NCI-H1417 treated with DMSO at 0.1 percent for 48 hours (cell line): ENCODE measurements around the gene FOLR2.
"Not testable (repeated sequence)": the region's sequence is repeated elsewhere in the genome, so short reads cannot be mapped to it uniquely, and the experiment has no call there.

Experiments used
- DNase-seq: peaks from one replicate; lab custom pipeline; 2025; lab: John Stamatoyannopoulos, UW

FOLR2 gene

GRCh38 chr11:72206794-72207193 lies 9.8 kb upstream of the FOLR2 start:
- DNase-seq: not testable (repeated sequence)

- DNase-seq: no peak
Measured at GRCh38 chr11:72208281-72208680, 8.3 kb upstream of the FOLR2 start.

- no peak for DNase-seq
Measured at GRCh38 chr11:72209101-72209500, 7.5 kb upstream of the FOLR2 start.

- no peak for DNase-seq
Measured at GRCh38 chr11:72217841-72218240, 1.2 kb downstream of the FOLR2 start.

GRCh38 chr11:72218251-72218745 lies 1.7 kb downstream of the FOLR2 start:
- DNase-seq: no peak

GRCh38 chr11:72220696-72221363 lies 4.2 kb downstream of the FOLR2 start:
- DNase-seq: no peak

- DNase-seq: no peak
Measured at GRCh38 chr11:72221386-72222075, 4.9 kb downstream of the FOLR2 start.

- DNase-seq: no peak
Measured at GRCh38 chr11:72222106-72222891, 5.7 kb downstream of the FOLR2 start.

GRCh38 chr11:72222907-72223614 lies 6.5 kb downstream of the FOLR2 start:
- DNase-seq: peak; percentile 100

GRCh38 chr11:72223615-72224563 lies 7.3 kb downstream of the FOLR2 start:
- no peak for DNase-seq

GRCh38 chr11:72224564-72225410 lies 8.2 kb downstream of the FOLR2 start, which contains the start of gene INPPL1:
INPPL1 (plus strand) TSS chr11:72224767; CDS start chr11:72224985, 218 bp downstream.
- DNase-seq: no peak

- DNase-seq: no peak
Measured at GRCh38 chr11:72225411-72225951, 8.9 kb downstream of the FOLR2 start.

- peak; percentile 50 for DNase-seq
Measured at GRCh38 chr11:72226701-72227100, 10.1 kb downstream of the FOLR2 start.

GRCh38 chr11:72227316-72228228 lies 11.0 kb downstream of the FOLR2 start:
- DNase-seq: peak; percentile 87

- DNase-seq: no peak
Measured at GRCh38 chr11:72228229-72228843, 11.7 kb downstream of the FOLR2 start.

GRCh38 chr11:72228844-72229231 lies 12.2 kb downstream of the FOLR2 start:
- DNase-seq: no peak

GRCh38 chr11:72229336-72229924 lies 12.8 kb downstream of the FOLR2 start:
- no peak for DNase-seq
